Astrocyte of the spinal cord (primary cell): Measurements from ENCODE around the gene KIF26B.

Experiments
- DNase-seq: peaks from one replicate; pipeline ENCODE4 v3.0.0; 2011; ENCODE audit warnings: low read depth, low spot score
- H3K4me3 ChIP-seq: 2 replicates; pipeline ENCODE4 v1.5.1; 2011; ENCODE audit warnings: low read depth, mild to moderate bottlenecking, low read length, moderate library complexity
- CTCF ChIP-seq: IDR thresholded peaks from 2 replicates; pipeline ENCODE4 v1.5.1; 2012; ENCODE audit warnings: low read depth, mild to moderate bottlenecking, low read length, inconsistent platforms
- in situ Hi-C: cut with HindIII; loops from 2 replicates; pipeline ENCODE4 v1.10.0; 2017; ENCODE audit warnings: low sequenced_read_pairs

KIF26B gene

GRCh38 chr1:245678860-245679411 is 524.2 kb downstream of the KIF26B start:
- in situ Hi-C loops, result no loop called here
- no peak for DNase-seq
- H3K4me3 ChIP-seq, result no peak overlapping the region
- TF ChIP-seq CTCF, result no peak

GRCh38 chr1:245679821-245680780 is 525.3 kb downstream of the KIF26B start:
- in situ Hi-C loops, result no loop called here
- no peak for TF ChIP-seq CTCF
- no peak overlapping the region for H3K4me3 ChIP-seq
- DNase-seq, result no peak

GRCh38 chr1:245682638-245683628 is 528.1 kb downstream of the KIF26B start:
- TF ChIP-seq CTCF, result no peak
- H3K4me3 ChIP-seq, result no peak overlapping the region
- no peak for DNase-seq
- in situ Hi-C loops, result no loop called here

GRCh38 chr1:245683676-245684075 is 528.9 kb downstream of the KIF26B start:
- in situ Hi-C loops, result no loop called here
- no peak overlapping the region for H3K4me3 ChIP-seq
- DNase-seq, result no peak
- TF ChIP-seq CTCF, result no peak

GRCh38 chr1:245684166-245684565 is 529.4 kb downstream of the KIF26B start:
- in situ Hi-C loops, result no loop called here
- no peak for DNase-seq
- no peak for TF ChIP-seq CTCF

GRCh38 chr1:245684571-245684970 is 529.8 kb downstream of the KIF26B start:
- DNase-seq, result no peak
- in situ Hi-C loops, result no loop called here
- TF ChIP-seq CTCF, result no peak
- H3K4me3 ChIP-seq, result no peak overlapping the region

More at GRCh38 chr1:245684166-245684565, 529.4 kb downstream of the KIF26B start:
- H3K4me3 ChIP-seq, result no peak overlapping the region
